Endothelial cell of umbilical vein (primary cell): ENCODE measurements around the gene GALNT4. TPM values are rescaled to one million over a fixed set of nuclear protein-coding genes. Genes with fewer than 3 reads are reported as not detected.

Source experiments
- BruUV-seq: library from RNA; stranded (reverse); fragments of 400-500 nt; replicated peaks from 2 replicates; lab custom pipeline; 2021; lab: Mats Ljungman, UMichigan
- CTCF ChIA-PET: fragments of 300-600, 350-600 bp; sonication (Branson Sonifier 250); formaldehyde crosslinking; loops from one replicate; lab custom pipeline; 2021; ENCODE audit warnings: antibody characterized with exemption, inconsistent platforms; lab: Charles Lee
- POLR2A ChIA-PET: fragments of 300-600, 350-600 bp; sonication (Branson Sonifier 250); formaldehyde crosslinking; loops from one replicate; lab custom pipeline; 2021; ENCODE audit warnings: antibody characterized with exemption, inconsistent platforms; lab: Charles Lee
- DNase-seq: peaks from one replicate; pipeline ENCODE4 v3.0.0-alpha.2; 2011; ENCODE audit warnings: low read depth, low spot score
- FAIRE-seq: peaks from 2 replicates; lab custom pipeline; 2011; peaks lifted over from hg19 to GRCh38; lab: Jason Lieb, UNC
- H2AFZ ChIP-seq: 2 replicates; pipeline ENCODE4 v1.6.0; 2012; ENCODE audit warnings: low read depth, low read length, control low read depth, inconsistent platforms
- H3K27ac ChIP-seq: 2 replicates; pipeline ENCODE4 v1.5.1; 2011; ENCODE audit warnings: low read depth, mild to moderate bottlenecking, control low read depth, low read length, moderate library complexity; ENCODE audit not compliant: insufficient read depth
- H3K27me3 ChIP-seq, 2 experiments: 2 replicates each; pipeline versions ENCODE4 v1.6.0 to v1.6.1; 2011; ENCODE audit warnings: low read length in 2 of 2, mixed read lengths in 1 of 2; ENCODE audit not compliant: control insufficient read depth in 2 of 2, insufficient read depth in 2 of 2
- H3K36me3 ChIP-seq, 2 experiments: 2 replicates in 1 of 2; 3 replicates in 1 of 2; pipeline ENCODE4 v1.5.1; 2011; ENCODE audit warnings: low read length in 2 of 2, mild to moderate bottlenecking in 1 of 2, moderate library complexity in 1 of 2; ENCODE audit not compliant: control insufficient read depth in 2 of 2, insufficient read depth in 2 of 2; ENCODE audit errors: extremely low read depth in 1 of 2
- H3K4me1 ChIP-seq: 3 replicates; pipeline ENCODE4 v1.5.1; 2011; ENCODE audit warnings: mild to moderate bottlenecking, low read length; ENCODE audit not compliant: control insufficient read depth, insufficient read depth; ENCODE audit errors: extremely low read depth
- H3K4me2 ChIP-seq: 2 replicates; pipeline ENCODE4 v1.6.1; 2011; ENCODE audit warnings: low read length, control low read depth, mixed read lengths; ENCODE audit not compliant: insufficient read depth
- H3K4me3 ChIP-seq, 3 experiments: fragments of 200-600 bp in 1 of 3; sonication (generic), shearing (Covaris generic) in 1 of 3; replicated peaks in 1 of 3; 2 replicates each; pipeline ENCODE4 v1.5.1; 2011 to 2016; ENCODE audit warnings: control low read depth in 3 of 3, low read length in 3 of 3, mild to moderate bottlenecking in 2 of 3, inconsistent platforms in 1 of 3, low read depth in 1 of 3, moderate library complexity in 1 of 3; ENCODE audit not compliant: insufficient read depth in 1 of 3
- H3K79me2 ChIP-seq: 2 replicates; pipeline ENCODE4 v1.6.0; 2012; ENCODE audit warnings: low read length, inconsistent platforms; ENCODE audit not compliant: control insufficient read depth, insufficient read depth
- H3K9ac ChIP-seq: replicated peaks from 2 replicates; pipeline ENCODE3; 2011; ENCODE audit warnings: low read length, control low read depth; ENCODE audit not compliant: insufficient read depth; ENCODE audit errors: extremely low read depth
- H3K9me1 ChIP-seq: replicated peaks from 3 replicates; pipeline ENCODE4 v1.6.0; 2011; ENCODE audit warnings: mild to moderate bottlenecking, low read length; ENCODE audit not compliant: control insufficient read depth, insufficient read depth; ENCODE audit errors: extremely low read depth
- H3K9me3 ChIP-seq: replicated peaks from 2 replicates; pipeline ENCODE4 v1.5.1; 2012; ENCODE audit warnings: low read length, inconsistent platforms; ENCODE audit not compliant: control insufficient read depth, insufficient read depth
- H4K20me1 ChIP-seq: replicated peaks from 2 replicates; pipeline ENCODE3; 2011; ENCODE audit warnings: mild to moderate bottlenecking, low read length; ENCODE audit not compliant: control insufficient read depth, insufficient read depth; ENCODE audit errors: extremely low read depth
- EZH2 ChIP-seq: IDR thresholded peaks from 2 replicates; pipeline ENCODE4 v1.6.1; 2012; ENCODE audit warnings: borderline replicate concordance, low read depth, mild to moderate bottlenecking, moderate library complexity, low read length, inconsistent platforms; ENCODE audit not compliant: severe bottlenecking
- FOS ChIP-seq: IDR thresholded peaks from 2 replicates; pipeline ENCODE4 v1.6.1; 2011; ENCODE audit warnings: mild to moderate bottlenecking, low read length, moderate library complexity, borderline replicate concordance; ENCODE audit not compliant: insufficient read depth
- GATA2 ChIP-seq: IDR thresholded peaks from 2 replicates; pipeline ENCODE4 v1.7.0; 2011; ENCODE audit warnings: low read depth, mild to moderate bottlenecking, moderate library complexity, mixed read lengths, low read length; ENCODE audit not compliant: insufficient read length, insufficient read depth
- JUN ChIP-seq: IDR thresholded peaks from 2 replicates; pipeline ENCODE4 v1.6.1; 2011; ENCODE audit warnings: borderline replicate concordance, low read depth; ENCODE audit not compliant: insufficient read length, insufficient read depth
- MAX ChIP-seq: IDR thresholded peaks from 2 replicates; pipeline ENCODE4 v1.6.1; 2011; ENCODE audit not compliant: insufficient read depth, insufficient read length
- MYC ChIP-seq: IDR thresholded peaks from one replicate; pipeline ENCODE4 v1.6.1; 2011; ENCODE audit warnings: mild to moderate bottlenecking, low read depth, low read length
- POLR2A ChIP-seq: IDR thresholded peaks from 2 replicates; pipeline ENCODE4 v1.6.1; 2012; ENCODE audit warnings: low read depth, mild to moderate bottlenecking, control low read depth, low read length
- POLR2AphosphoS5 ChIP-seq: IDR thresholded peaks from 2 replicates; pipeline ENCODE4 v1.6.1; 2012; ENCODE audit warnings: low read depth, mild to moderate bottlenecking, control low read depth, low read length, moderate library complexity; ENCODE audit not compliant: insufficient read depth
- dilution Hi-C: fragments of 300-500 bp; cut with MboI; formaldehyde crosslinking; loops from one replicate; pipeline ENCODE4 v1.15.0; 2019; ENCODE audit warnings: low sequenced_read_pairs; ENCODE audit not compliant: extremely low pct_ligation_motif_present
- intact Hi-C: fragments of 100-400 bp; cut with micrococcal nuclease; formaldehyde crosslinking; loops from one replicate; pipeline ENCODE4 v1.10.0; 2022
- polyA plus RNA-seq, 4 experiments: library from polyadenylated mRNA; depleted of rRNA in 3 of 4; stranded (reverse) in 3 of 4; unstranded in 1 of 4; fragments of >200 nt; gene quantifications; 2 replicates each; pipeline versions ENCODE4 v1.2.1 to v1.2.3, GENCODE V29; 2011 to 2012; ENCODE audit warnings: missing spikeins in 1 of 4
- total RNA-seq: library from RNA; stranded (reverse); gene quantifications from 2 replicates; pipeline ENCODE4 v1.2.3, GENCODE V29; 2021
- TF ChIP-seq, protein P1 (sequence below), 2 donors: IDR thresholded peaks; 1 replicate in 1 of 2; 2 replicates in 1 of 2; pipeline ENCODE4 v1.5.1; 2011; ENCODE audit warnings: low read length in 2 of 2, mild to moderate bottlenecking in 2 of 2, moderate library complexity in 2 of 2, control low read depth in 1 of 2, inconsistent platforms in 1 of 2, low read depth in 1 of 2; ENCODE audit not compliant: insufficient read depth in 1 of 2; ENCODE audit errors: extremely low read depth in 1 of 2

Gene GALNT4
- total and polyA plus RNA-seq, 2 donors (not counting 3 experiments of a cell fraction or from before 2014, with no cell fraction given), result 2.0 to 9.8 TPM

GRCh38 chr12:89516633-89517032 lies 8.0 kb downstream of the GALNT4 start:
- POLR2A ChIA-PET, result no interaction called here
- no peak overlapping the region for H3K9ac ChIP-seq
- intact Hi-C loops, result no loop called here
- H3K4me1 ChIP-seq, result peaks cover 2% of the 10 kb centered on the region
- no peaks in the 10 kb centered on the region for H3K36me3 ChIP-seq
- TF ChIP-seq GATA2 (no peak), MYC (no peak), POLR2A (no peak), JUN (no peak), MAX (no peak), POLR2AphosphoS5 (no peak), EZH2 (no peak), FOS (no peak)
- TF ChIP-seq, protein P1, sequence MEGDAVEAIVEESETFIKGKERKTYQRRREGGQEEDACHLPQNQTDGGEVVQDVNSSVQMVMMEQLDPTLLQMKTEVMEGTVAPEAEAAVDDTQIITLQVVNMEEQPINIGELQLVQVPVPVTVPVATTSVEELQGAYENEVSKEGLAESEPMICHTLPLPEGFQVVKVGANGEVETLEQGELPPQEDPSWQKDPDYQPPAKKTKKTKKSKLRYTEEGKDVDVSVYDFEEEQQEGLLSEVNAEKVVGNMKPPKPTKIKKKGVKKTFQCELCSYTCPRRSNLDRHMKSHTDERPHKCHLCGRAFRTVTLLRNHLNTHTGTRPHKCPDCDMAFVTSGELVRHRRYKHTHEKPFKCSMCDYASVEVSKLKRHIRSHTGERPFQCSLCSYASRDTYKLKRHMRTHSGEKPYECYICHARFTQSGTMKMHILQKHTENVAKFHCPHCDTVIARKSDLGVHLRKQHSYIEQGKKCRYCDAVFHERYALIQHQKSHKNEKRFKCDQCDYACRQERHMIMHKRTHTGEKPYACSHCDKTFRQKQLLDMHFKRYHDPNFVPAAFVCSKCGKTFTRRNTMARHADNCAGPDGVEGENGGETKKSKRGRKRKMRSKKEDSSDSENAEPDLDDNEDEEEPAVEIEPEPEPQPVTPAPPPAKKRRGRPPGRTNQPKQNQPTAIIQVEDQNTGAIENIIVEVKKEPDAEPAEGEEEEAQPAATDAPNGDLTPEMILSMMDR (IDR thresholded peaks at IDR 0.05; ENCODE audit: extremely low read depth in 1 of 2, insufficient read depth in 1 of 2, low read depth in 1 of 2, low read length in 2 of 2), result no peak
- H3K9me3 ChIP-seq, result no peaks in the 10 kb centered on the region
- CTCF ChIA-PET, result no interaction called here
- FAIRE-seq (no peak), DNase-seq (no peak)
- no TSS peak for BruUV-seq
- H3K4me3 ChIP-seq, result no peak overlapping the region
- no peaks in the 10 kb centered on the region for H3K9me1 ChIP-seq
- no peak overlapping the region for H3K4me2 ChIP-seq
- H3K27me3 ChIP-seq, result no peaks in the 10 kb centered on the region
- H2AFZ ChIP-seq, result no peak overlapping the region
- dilution Hi-C loops, result no loop called here
- H3K27ac ChIP-seq, result no peak overlapping the region
- H3K79me2 ChIP-seq, result peaks cover 18% of the 10 kb centered on the region
- H4K20me1 ChIP-seq, result no peaks in the 10 kb centered on the region
